ENCODE data around the gene NLGN4X.

The NLGN4X gene

GRCh38 chrX:6228720-6229119 lies at the start of gene NLGN4X:
NLGN4X (minus strand) TSS chrX:6228867; CDS start chrX:6151466, 77,401 bp downstream.
- DNase-seq: peak; percentile 68

GRCh38 chrX:6266041-6266440 lies 37.4 kb upstream of the NLGN4X start:
- no peak for DNase-seq

DNA sequence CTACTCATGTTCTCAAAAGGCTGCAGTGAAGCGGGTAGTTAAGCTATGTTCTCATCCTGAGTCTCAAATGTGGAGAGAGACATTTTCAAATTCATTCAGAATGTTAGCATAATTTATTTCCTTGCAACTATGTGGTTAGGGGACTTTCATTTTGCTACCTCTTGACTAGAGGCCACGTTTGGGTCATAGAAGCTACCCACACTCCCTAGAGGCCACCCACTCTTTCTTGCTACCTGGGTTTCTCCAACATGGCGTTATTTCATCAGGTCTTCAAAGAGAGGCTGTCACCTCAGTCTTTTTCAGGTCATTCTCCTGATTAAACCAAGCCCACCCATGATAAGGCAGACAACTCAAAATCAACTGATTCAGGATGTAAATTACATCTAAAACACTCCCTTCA lies 34.3 kb upstream of the NLGN4X start:
- no peak for DNase-seq

DNA sequence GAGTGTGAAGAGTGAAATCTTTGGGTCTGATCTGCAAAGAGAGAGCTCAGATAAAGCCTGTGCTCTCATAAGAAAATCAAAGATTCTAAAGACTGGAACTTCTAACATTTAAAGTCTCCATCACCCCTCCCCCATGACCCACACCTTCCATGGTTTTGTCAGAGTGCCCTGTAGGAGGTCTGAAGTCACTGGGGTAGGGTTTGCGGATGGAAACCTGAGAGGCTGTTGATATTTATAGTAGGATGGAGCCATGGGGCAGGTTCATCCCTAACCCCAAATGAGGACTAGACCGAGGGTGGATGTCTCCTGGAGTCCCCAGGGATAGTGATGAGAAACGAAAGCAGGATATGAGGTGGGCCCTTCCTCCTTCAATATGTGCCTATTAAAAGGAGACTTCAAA lies 28.4 kb upstream of the NLGN4X start:
- no peak for DNase-seq

- no peak for DNase-seq
Observed at GRCh38 chrX:6244666-6245065, 16.0 kb upstream of the NLGN4X start.

DNA sequence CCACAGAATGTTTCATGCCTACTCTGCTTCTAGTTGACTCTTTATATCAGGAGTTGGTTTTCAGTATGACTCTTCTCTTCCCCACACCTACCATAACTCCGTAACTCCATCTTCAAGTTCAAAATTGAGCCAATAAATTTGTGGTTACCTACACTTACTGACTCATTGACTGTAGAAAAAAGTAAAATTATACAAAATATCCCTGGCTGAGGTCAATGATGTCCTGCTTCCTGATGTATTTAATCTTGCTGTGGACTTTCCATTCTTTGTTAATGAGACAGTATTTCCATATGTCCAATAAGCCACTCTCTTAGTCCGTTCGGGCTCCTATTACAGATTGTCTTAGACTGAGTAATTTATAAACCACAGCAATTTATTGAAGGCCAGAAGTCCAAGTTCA lies 9.9 kb upstream of the NLGN4X start:
- DNase-seq: no peak

GRCh38 chrX:6227935-6228334 lies 732 bp downstream of the NLGN4X start:
- DNase-seq: peak; percentile 15

GRCh38 chrX:6227453-6227835 lies 1.2 kb downstream of the NLGN4X start:
- peak; percentile 48 for DNase-seq

DNA sequence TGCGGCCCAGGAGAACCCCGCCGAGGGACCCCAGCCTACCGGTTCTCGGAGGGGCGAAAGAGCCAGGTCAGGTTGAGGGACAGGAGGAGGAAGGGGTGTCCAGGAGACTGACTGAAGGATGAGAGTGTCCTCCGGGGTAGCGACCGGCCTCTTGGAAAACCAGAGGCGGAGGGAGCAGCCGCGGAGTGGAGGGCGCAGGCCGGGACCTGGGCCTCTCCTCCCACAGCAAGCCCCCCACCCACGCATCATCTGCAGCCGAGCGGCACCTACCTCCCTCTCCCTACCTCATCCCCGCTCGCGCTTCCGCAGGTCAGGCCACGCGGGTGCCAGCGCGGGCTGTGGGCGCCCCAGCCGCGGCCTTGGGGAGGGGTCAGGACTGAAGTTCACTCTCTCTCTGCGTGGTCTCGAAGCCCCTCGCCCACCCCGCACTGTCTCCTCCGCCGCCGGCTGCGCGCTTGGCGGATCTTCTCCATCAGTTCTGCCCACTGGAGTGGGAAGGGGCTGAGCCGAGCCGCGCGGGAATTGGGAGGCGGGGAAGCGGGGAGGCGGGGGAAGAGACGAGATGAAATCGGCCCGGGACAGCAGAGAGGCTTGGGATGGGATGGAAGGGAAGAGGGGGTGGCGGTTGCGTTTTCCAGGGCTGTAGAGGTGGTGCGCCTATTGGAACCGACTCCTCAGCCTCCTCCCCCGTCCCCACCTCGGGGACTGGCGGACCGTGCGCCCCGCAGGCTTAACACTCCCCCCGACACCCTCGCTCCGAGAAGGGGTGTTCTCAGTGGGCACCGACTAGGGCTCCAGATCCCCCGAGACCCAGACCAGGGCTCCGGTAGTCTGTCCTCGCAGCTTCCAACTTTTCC lies 1.8 kb downstream of the NLGN4X start:
- DNase-seq: peak; percentile 41

GRCh38 chrX:6225911-6226595 lies 2.6 kb downstream of the NLGN4X start:
- peak; percentile 71 for DNase-seq

GRCh38 chrX:6225288-6225910 lies 3.3 kb downstream of the NLGN4X start:
- DNase-seq: peak; percentile 60

GRCh38 chrX:6223516-6223915 lies 5.2 kb downstream of the NLGN4X start:
- DNase-seq: peak; percentile 26

DNA sequence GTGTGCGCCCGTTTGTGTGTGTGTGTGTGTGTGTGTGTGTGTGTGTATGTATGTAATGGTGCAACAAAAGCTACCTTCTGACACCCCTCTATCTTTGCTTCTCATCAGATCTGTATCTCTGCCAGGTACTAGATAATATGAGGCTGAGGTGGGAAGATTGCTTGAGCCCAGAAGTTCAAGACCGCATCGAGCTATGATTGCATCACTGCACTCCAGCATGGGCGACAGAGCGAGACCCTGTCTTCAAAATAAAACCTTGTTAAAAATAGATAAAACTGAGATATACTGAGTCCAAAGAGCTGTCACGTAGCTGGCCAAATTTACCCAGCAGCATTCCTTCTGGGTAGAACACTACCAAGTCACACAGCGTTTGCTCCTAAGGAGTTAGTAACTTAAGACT lies 18.4 kb downstream of the NLGN4X start:
- DNase-seq: no peak

DNA sequence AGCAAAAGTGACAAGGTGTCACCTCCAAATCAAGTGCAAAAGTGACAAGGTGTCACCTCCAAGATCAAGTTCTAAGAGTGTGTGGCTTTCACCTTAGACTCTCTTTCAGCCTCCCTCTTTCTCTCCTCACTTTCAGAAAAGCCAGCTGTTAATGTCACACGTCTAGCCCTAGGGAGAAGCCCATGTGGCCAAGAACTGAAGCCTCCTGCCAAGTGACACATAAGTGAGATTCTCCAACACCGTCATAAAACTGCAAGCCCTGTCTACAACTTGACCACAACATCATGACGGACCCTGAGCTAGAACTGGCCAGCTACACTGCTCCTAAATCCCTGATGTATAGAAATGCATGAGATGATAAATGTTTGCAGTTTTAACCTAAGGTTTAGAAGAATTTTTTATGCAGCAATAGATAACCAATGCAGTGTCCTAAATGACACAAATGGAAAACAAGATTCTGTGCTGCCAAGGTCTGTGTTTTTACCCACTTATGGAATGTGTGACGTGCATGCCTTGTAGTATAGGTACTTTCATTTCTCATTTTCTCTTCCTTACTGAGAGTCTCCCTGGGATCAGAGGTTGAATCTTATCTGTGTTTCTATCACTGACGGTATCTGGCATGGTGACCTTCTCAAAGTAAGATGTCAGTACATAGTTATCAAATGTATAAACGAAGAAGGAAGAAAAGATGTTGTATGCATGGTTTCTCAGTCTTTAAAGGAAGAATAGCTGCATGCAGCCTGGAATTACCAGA lies 25.0 kb downstream of the NLGN4X start:
- no peak for DNase-seq

DNA sequence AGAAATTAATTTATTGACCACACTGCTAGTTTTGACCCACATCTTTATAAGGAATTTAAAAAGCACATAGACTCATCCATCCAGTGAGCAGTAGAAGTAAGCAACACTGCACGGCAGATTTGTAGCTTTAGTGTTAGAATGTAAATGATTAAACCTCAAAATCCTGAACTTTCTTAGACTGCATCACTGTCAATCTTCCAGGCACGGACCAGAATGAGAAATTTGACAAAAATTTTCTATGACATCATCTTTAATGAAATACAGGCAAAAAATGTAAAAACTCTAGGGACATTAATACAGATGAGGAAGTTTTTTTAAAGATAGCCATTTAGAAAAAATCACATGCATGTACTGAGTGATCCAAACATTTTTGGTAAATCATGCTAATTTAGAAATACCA lies 29.2 kb downstream of the NLGN4X start:
- no peak for DNase-seq

DNA sequence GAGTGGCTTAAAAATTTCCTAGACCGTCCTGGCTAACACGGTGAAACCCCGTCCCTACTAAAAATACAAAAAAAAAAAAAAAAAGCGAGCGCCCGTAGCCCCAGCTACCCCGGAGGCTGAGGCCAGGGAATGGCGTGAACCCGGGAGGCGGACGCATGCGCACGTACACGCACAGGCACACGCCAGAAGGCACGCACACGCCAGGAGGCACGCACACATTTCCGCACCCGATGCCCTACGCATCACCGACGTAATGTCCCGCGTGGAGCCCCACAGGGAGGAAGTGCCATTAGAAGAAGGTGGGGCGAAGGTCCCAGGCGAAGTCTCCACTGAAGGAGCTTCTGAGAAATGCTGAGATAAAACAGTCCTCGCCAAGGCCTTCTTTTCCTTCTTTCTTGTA lies 41.4 kb downstream of the NLGN4X start:
- no peak for DNase-seq

DNA sequence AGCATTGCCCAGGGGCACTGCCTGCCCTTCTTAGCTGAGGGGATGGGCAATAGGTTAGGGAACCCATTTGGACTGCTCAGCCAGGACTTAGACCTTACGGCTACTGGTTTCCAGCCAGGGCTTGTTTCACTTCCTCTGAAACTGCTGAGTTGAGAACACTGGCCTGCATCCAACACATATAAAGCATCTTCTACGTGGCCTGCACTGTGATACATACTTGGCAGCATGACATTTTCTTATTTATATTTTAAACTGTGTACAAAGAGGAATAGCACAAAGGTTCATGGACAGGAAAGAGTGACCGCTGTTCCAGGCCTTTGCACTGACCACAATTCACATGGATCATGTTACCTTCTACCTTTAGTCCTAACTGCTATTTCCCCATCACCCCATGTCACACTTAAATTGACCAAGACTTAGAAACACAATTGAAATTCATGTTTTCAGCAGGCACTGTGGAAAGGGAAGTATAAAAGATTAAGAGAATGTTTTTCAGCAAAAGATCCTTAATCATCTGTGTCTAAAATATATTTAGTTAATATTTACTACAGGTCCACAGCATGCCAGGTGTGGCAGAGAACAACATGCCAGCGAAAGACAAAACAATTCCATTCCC lies 43.7 kb downstream of the NLGN4X start:
- DNase-seq: peak; percentile 48

- no peak for DNase-seq
Observed at GRCh38 chrX:6175914-6176313, 52.8 kb downstream of the NLGN4X start.

GRCh38 chrX:6170424-6170823 lies 58.2 kb downstream of the NLGN4X start:
- no peak for DNase-seq

- no peak for DNase-seq
Observed at GRCh38 chrX:6169407-6169806, 59.3 kb downstream of the NLGN4X start.

DNA sequence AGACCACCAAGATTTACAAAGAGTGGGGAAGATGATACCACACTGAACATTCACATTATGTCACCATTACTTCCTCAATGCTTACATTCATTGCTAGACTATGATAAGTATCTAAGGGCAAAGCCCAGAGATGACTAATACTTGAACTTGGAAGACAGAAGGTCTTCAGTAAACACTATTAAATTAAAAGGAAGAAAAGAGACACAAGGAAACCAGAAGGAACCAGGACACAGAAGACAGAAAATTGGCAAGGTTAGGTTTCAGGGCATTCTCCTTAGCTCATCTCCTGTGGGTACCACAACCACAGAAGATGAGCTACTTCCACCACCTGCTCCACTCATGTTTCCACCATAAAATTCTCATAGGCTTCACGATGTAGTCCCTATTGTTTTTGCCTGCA lies 64.9 kb downstream of the NLGN4X start:
- DNase-seq: no peak

DNA sequence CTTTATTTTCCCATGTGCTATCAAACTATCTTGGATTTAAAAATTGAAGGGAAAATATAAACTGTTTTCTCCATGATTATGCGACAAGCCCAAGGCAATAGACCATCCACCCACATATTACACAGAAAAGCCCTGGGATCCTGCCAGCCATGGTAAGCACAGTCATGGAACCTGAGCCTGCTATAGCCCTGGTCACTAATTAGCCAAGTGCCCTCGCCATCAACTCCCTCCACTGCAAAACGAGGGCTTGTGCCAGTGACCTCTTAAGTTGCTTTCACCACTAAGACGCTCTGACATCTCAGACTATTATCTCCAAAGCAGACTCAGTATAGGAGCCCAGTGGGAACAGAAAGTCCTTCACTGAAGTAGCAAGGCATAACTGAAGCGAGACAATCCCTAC lies 69.2 kb downstream of the NLGN4X start:
- DNase-seq: peak; percentile 51

GRCh38 chrX:6151971-6152370 lies 76.7 kb downstream of the NLGN4X start:
- peak; percentile 3 for DNase-seq

Measured in NCI-H69 (cell line).